ENCODE results near the gene ATP8A1. TPM values are rescaled to one million over a fixed set of nuclear protein-coding genes. Genes with fewer than 3 reads are reported as not detected.

Gene ATP8A1
- total RNA-seq, 1 experiment from 2014 or later: 14.3 TPM

- TF ChIP-seq STAT6 (CRISPR knock-in tag; conservative IDR thresholded peaks at IDR 0.05; ENCODE audit: low read depth) (no peak), ATF2 (CRISPR knock-in tag; IDR thresholded peaks at IDR 0.05; ENCODE audit: borderline replicate concordance, low read depth) (no peak), EMX1 (CRISPR knock-in tag; IDR thresholded peaks at IDR 0.05) (no peak), CBFB (CRISPR knock-in tag; IDR thresholded peaks at IDR 0.05; ENCODE audit: low read depth) (no peak), GABPB1 (CRISPR knock-in tag; IDR thresholded peaks at IDR 0.05) (no peak), RELA (CRISPR knock-in tag; IDR thresholded peaks at IDR 0.05; ENCODE audit: borderline replicate concordance) (no peak), ZNF121 (CRISPR knock-in tag; IDR thresholded peaks at IDR 0.05) (no peak), E2F5 (CRISPR knock-in tag; IDR thresholded peaks at IDR 0.05) (no peak), NR2C2 (CRISPR knock-in tag; IDR thresholded peaks at IDR 0.05) (no peak), FOXP4 (CRISPR knock-in tag; IDR thresholded peaks at IDR 0.05) (no peak), NR3C1 (CRISPR knock-in tag; conservative IDR thresholded peaks at IDR 0.05; ENCODE audit: low read depth) (no peak), NFYB (CRISPR knock-in tag; conservative IDR thresholded peaks at IDR 0.05; ENCODE audit: low read depth) (no peak), MAX (CRISPR knock-in tag; IDR thresholded peaks at IDR 0.05) (peak; percentile 80), SMAD3 (CRISPR knock-in tag; IDR thresholded peaks at IDR 0.05; ENCODE audit: borderline replicate concordance) (no peak), USF2 (CRISPR knock-in tag; IDR thresholded peaks at IDR 0.05) (no peak)
These were observed 259.9 kb downstream of the ATP8A1 start, which contains the start of gene SHISA3 (continued) for GRCh38 chr4:42396752-42397634.

GRCh38 chr4:42396361-42396751 lies 260.5 kb downstream of the ATP8A1 start:
- Mint-ChIP-seq H3K27ac (no peak overlapping the region), H3K9me3 (no peaks in the 10 kb centered on the region), H3K4me1 (peaks cover 58% of the 10 kb centered on the region), H3K4me3 (peak overlapping the region; percentile 82), H3K27me3 (ENCODE audit: low read depth) (peaks cover 72% of the 10 kb centered on the region), H3K36me3 (no peaks in the 10 kb centered on the region)
- CTCF ChIA-PET: interaction anchor here (1.5 to 2.1 kb wide), 2 partner anchors 25 to 124 kb away, joined by 6 to 7 read pairs; no protein-coding TSS in a partner anchor
- ATAC-seq (no peak), DNase-seq (ENCODE audit: low spot score) (no peak)
- POLR2A ChIA-PET: interaction anchor here (0.7 kb wide), 1 partner anchor 520 kb away, joined by 3 read pairs; no protein-coding TSS in a partner anchor
- no peak for TF ChIP-seq ELF4 (CRISPR knock-in tag; IDR thresholded peaks at IDR 0.05; ENCODE audit: low read depth)
- TF ChIP-seq FOXP1 (CRISPR knock-in tag; IDR thresholded peaks at IDR 0.05; ENCODE audit: borderline replicate concordance): no peak
- no peak for TF ChIP-seq FOXJ3 (CRISPR knock-in tag; IDR thresholded peaks at IDR 0.05; ENCODE audit: borderline replicate concordance)
- no peak for TF ChIP-seq USF2 (CRISPR knock-in tag; IDR thresholded peaks at IDR 0.05)
- TF ChIP-seq IRF1 (CRISPR knock-in tag; IDR thresholded peaks at IDR 0.05): no peak
- no peak for TF ChIP-seq ZNF317 (CRISPR knock-in tag; IDR thresholded peaks at IDR 0.05; ENCODE audit: borderline replicate concordance, low read depth)
- no peak for TF ChIP-seq ZBTB43 (CRISPR knock-in tag; IDR thresholded peaks at IDR 0.05)
